SK-N-MC (cell line): ENCODE measurements around the gene AGMO.

ENCODE experiments used
- EZH2 ChIP-seq: fragments of 200-600 bp; sonication (generic); IDR thresholded peaks from one replicate; pipeline ENCODE4 v1.6.1; 2017; ENCODE audit warnings: antibody characterized with exemption
- POLR2AphosphoS5 ChIP-seq: IDR thresholded peaks from 2 replicates; pipeline ENCODE4 v1.6.1; 2012; ENCODE audit warnings: mild to moderate bottlenecking, low read depth, low read length, borderline replicate concordance

- TF ChIP-seq EZH2 (no peak), POLR2AphosphoS5 (no peak)
Observed at GRCh38 chr7:15571301-15571878, 9.6 kb upstream of the AGMO start.
